Keratinocyte (primary cell): ENCODE data around the gene CEP95. TPM values are rescaled to one million over a fixed set of nuclear protein-coding genes. Genes with fewer than 3 reads are reported as not detected.

ENCODE experiments used
- DNase-seq: peaks from one replicate; pipeline ENCODE4 v3.0.0-alpha.2; 2011; ENCODE audit warnings: low read depth, missing footprints, low spot score
- FAIRE-seq: peaks from 2 replicates; lab custom pipeline; 2011; peaks lifted over from hg19 to GRCh38; lab: Jason Lieb, UNC
- H2AFZ ChIP-seq: 2 replicates; pipeline ENCODE4 v1.6.0; 2012; ENCODE audit warnings: low read length, control low read depth, inconsistent platforms; ENCODE audit not compliant: control insufficient read depth
- H3K27ac ChIP-seq: 2 replicates; pipeline ENCODE4 v1.5.1; 2011; ENCODE audit warnings: low read length; ENCODE audit not compliant: control insufficient read depth, insufficient read depth
- H3K27me3 ChIP-seq: 3 replicates; pipeline ENCODE4 v1.6.0; 2011; ENCODE audit warnings: low read length; ENCODE audit not compliant: control insufficient read depth, insufficient read depth; ENCODE audit errors: extremely low read depth
- H3K36me3 ChIP-seq, 2 experiments: 2 replicates in 1 of 2; 3 replicates in 1 of 2; pipeline ENCODE4 v1.5.1; 2011; ENCODE audit warnings: low read length in 2 of 2, mild to moderate bottlenecking in 1 of 2; ENCODE audit not compliant: control insufficient read depth in 2 of 2, insufficient read depth in 2 of 2; ENCODE audit errors: extremely low read depth in 1 of 2
- H3K4me1 ChIP-seq: 3 replicates; pipeline ENCODE4 v1.5.1; 2011; ENCODE audit warnings: low read length; ENCODE audit not compliant: control insufficient read depth, insufficient read depth; ENCODE audit errors: extremely low read depth
- H3K4me2 ChIP-seq: 3 replicates; pipeline ENCODE4 v1.6.0; 2011; ENCODE audit warnings: low read depth, low read length; ENCODE audit not compliant: control insufficient read depth, insufficient read depth; ENCODE audit errors: extremely low read depth
- H3K4me3 ChIP-seq, 3 experiments: fragments of 200-600 bp in 1 of 3; sonication (generic) in 1 of 3; 2 replicates in 2 of 3; 3 replicates in 1 of 3; pipeline ENCODE4 v1.5.1; 2011 to 2016; ENCODE audit warnings: low read length in 3 of 3, mild to moderate bottlenecking in 3 of 3, control low read depth in 2 of 3, inconsistent platforms in 1 of 3, low read depth in 1 of 3, mixed read lengths in 1 of 3, mixed run types in 1 of 3, moderate library complexity in 1 of 3; ENCODE audit not compliant: control insufficient read depth in 2 of 3, insufficient read depth in 2 of 3; ENCODE audit errors: extremely low read depth in 1 of 3
- H3K79me2 ChIP-seq: 2 replicates; pipeline ENCODE4 v1.6.0; 2012; ENCODE audit warnings: low read length; ENCODE audit not compliant: control insufficient read depth, insufficient read depth
- H3K9ac ChIP-seq: 3 replicates; pipeline ENCODE4 v1.6.0; 2011; ENCODE audit warnings: low read length; ENCODE audit not compliant: control insufficient read depth, insufficient read depth; ENCODE audit errors: extremely low read depth
- H3K9me1 ChIP-seq: 3 replicates; pipeline ENCODE4 v1.6.0; 2011; ENCODE audit warnings: low read length; ENCODE audit not compliant: control insufficient read depth, insufficient read depth; ENCODE audit errors: extremely low read depth
- H3K9me3 ChIP-seq: 2 replicates; pipeline ENCODE4 v1.5.1; 2012; ENCODE audit warnings: low read depth, low read length; ENCODE audit not compliant: control insufficient read depth
- H4K20me1 ChIP-seq: 3 replicates; pipeline ENCODE4 v1.6.0; 2011; ENCODE audit warnings: low read length; ENCODE audit not compliant: control insufficient read depth, insufficient read depth; ENCODE audit errors: extremely low read depth
- CTCF ChIP-seq, 3 experiments: IDR thresholded peaks in 1 of 3; conservative IDR thresholded peaks in 1 of 3; optimal IDR thresholded peaks in 1 of 3; 2 replicates in 2 of 3; 3 replicates in 1 of 3; pipeline versions ENCODE3 to v1.5.1; 2011; ENCODE audit warnings: low read length in 3 of 3, mild to moderate bottlenecking in 3 of 3, moderate library complexity in 2 of 3, control low read depth in 1 of 3, inconsistent platforms in 1 of 3; ENCODE audit not compliant: insufficient read depth in 2 of 3; ENCODE audit errors: extremely low read depth in 1 of 3
- EZH2 ChIP-seq: IDR thresholded peaks from one replicate; pipeline ENCODE4 v1.6.1; 2012; ENCODE audit warnings: inconsistent platforms, mild to moderate bottlenecking, low read length, moderate library complexity
- dilution Hi-C: fragments of 300-500 bp; cut with MboI; formaldehyde crosslinking; loops from one replicate; pipeline ENCODE4 v1.7.0; 2020; ENCODE audit warnings: low sequenced_read_pairs; ENCODE audit not compliant: extremely low pct_ligation_motif_present
- polyA plus RNA-seq, 5 experiments: library from polyadenylated mRNA; depleted of rRNA in 3 of 5; stranded (reverse) in 3 of 5; stranded (forward) in 1 of 5; unstranded in 1 of 5; fragments of >200 nt; gene quantifications; 1 replicate in 1 of 5; 2 replicates in 3 of 5; 3 replicates in 1 of 5; pipeline versions ENCODE4 v1.2.1 to v1.2.3, GENCODE V29; 2011 to 2012; ENCODE audit warnings: missing spikeins in 2 of 5, low read depth in 1 of 5, low replicate concordance in 1 of 5

Gene CEP95
- polyA plus RNA-seq, 1 donor (not counting 4 experiments of a cell fraction or from before 2014, with no cell fraction given): 31.6 TPM

GRCh38 chr17:64460955-64461354 lies 45.8 kb upstream of the CEP95 start:
- Histone ChIP-seq H3K4me1 (no peaks in the 10 kb centered on the region), H4K20me1 (no peaks in the 10 kb centered on the region), H3K9me1 (no peaks in the 10 kb centered on the region), H3K79me2 (no peaks in the 10 kb centered on the region), H3K27ac (no peak overlapping the region), H3K4me3 (no peak overlapping the region), H3K9me3 (no peaks in the 10 kb centered on the region), H3K4me2 (no peak overlapping the region), H3K36me3 (no peaks in the 10 kb centered on the region), H3K9ac (no peak overlapping the region), H2AFZ (no peak overlapping the region), H3K27me3 (no peaks in the 10 kb centered on the region)
- no peak for DNase-seq
- TF ChIP-seq CTCF (optimal IDR thresholded peaks at IDR 0.05 in 1 of 3, IDR thresholded peaks at IDR 0.05 in 1 of 3, conservative IDR thresholded peaks at IDR 0.05 in 1 of 3; ENCODE audit: extremely low read depth in 1 of 3, insufficient read depth in 2 of 3, low read length in 3 of 3): no peak
- no peak for TF ChIP-seq EZH2
- no peak for FAIRE-seq
- dilution Hi-C loops: no loop called here

GRCh38 chr17:64461788-64462187 lies 45.0 kb upstream of the CEP95 start:
- no peak overlapping the region for H3K27ac ChIP-seq
- H3K9me3 ChIP-seq: no peaks in the 10 kb centered on the region
- no peak for FAIRE-seq

More at GRCh38 chr17:64461788-64462187, 45.0 kb upstream of the CEP95 start:
- H3K9me1 ChIP-seq: no peaks in the 10 kb centered on the region
- peaks cover 6% of the 10 kb centered on the region for H3K27me3 ChIP-seq
- H3K4me1 ChIP-seq: no peaks in the 10 kb centered on the region
- no peak overlapping the region for H3K4me2 ChIP-seq
- no peak overlapping the region for H3K9ac ChIP-seq
- H3K36me3 ChIP-seq: no peaks in the 10 kb centered on the region
- H4K20me1 ChIP-seq: no peaks in the 10 kb centered on the region
- no peak for DNase-seq
- no peak overlapping the region for H3K4me3 ChIP-seq
- no peak for TF ChIP-seq EZH2
- no peak for TF ChIP-seq CTCF (optimal IDR thresholded peaks at IDR 0.05 in 1 of 3, IDR thresholded peaks at IDR 0.05 in 1 of 3, conservative IDR thresholded peaks at IDR 0.05 in 1 of 3; ENCODE audit: extremely low read depth in 1 of 3, insufficient read depth in 2 of 3, low read length in 3 of 3)
- dilution Hi-C loops: no loop called here
- no peaks in the 10 kb centered on the region for H3K79me2 ChIP-seq
- H2AFZ ChIP-seq: no peak overlapping the region
